NCI-H1417 treated with DMSO at 0.1 percent for 48 hours (cell line): ENCODE measurements around the gene SMIM1.
"Not testable (repeated sequence)": the region's sequence is repeated elsewhere in the genome, so short reads cannot be mapped to it uniquely, and the experiment has no call there.

Experiments
- DNase-seq: peaks from one replicate; lab custom pipeline; 2025; lab: John Stamatoyannopoulos, UW

Gene SMIM1

GRCh38 chr1:3736708-3737107 is 35.8 kb upstream of the SMIM1 start:
- no peak for DNase-seq

- no peak for DNase-seq
Measured at GRCh38 chr1:3738943-3739342, 33.6 kb upstream of the SMIM1 start.

GRCh38 chr1:3740042-3740441 is 32.5 kb upstream of the SMIM1 start:
- DNase-seq, result no peak

GRCh38 chr1:3740752-3741151 is 31.8 kb upstream of the SMIM1 start:
- no peak for DNase-seq

GRCh38 chr1:3741566-3742438 is 30.7 kb upstream of the SMIM1 start:
- DNase-seq, result no peak

- DNase-seq, result no peak
Measured at GRCh38 chr1:3742439-3743298, 29.9 kb upstream of the SMIM1 start.

GRCh38 chr1:3743421-3743820 is 29.1 kb upstream of the SMIM1 start:
- no peak for DNase-seq

GRCh38 chr1:3743826-3744225 is 28.7 kb upstream of the SMIM1 start:
- DNase-seq, result no peak

- no peak for DNase-seq
Measured at GRCh38 chr1:3744646-3745045, 27.9 kb upstream of the SMIM1 start.

- no peak for DNase-seq
Measured at GRCh38 chr1:3745071-3745470, 27.5 kb upstream of the SMIM1 start.

- no peak for DNase-seq
Measured at GRCh38 chr1:3745590-3746381, 26.8 kb upstream of the SMIM1 start.

- DNase-seq, result no peak
Measured at GRCh38 chr1:3746389-3746829, 26.1 kb upstream of the SMIM1 start.

GRCh38 chr1:3746830-3747521 is 25.6 kb upstream of the SMIM1 start:
- peak; percentile 8 for DNase-seq

GRCh38 chr1:3747522-3747848 is 25.1 kb upstream of the SMIM1 start:
- DNase-seq, result no peak

- no peak for DNase-seq
Measured at GRCh38 chr1:3747903-3748302, 24.6 kb upstream of the SMIM1 start.

- DNase-seq, result not testable (repeated sequence)
Measured at GRCh38 chr1:3748316-3748900, 24.1 kb upstream of the SMIM1 start.

GRCh38 chr1:3749512-3749911 is 23.0 kb upstream of the SMIM1 start:
- DNase-seq, result no peak

GRCh38 chr1:3750741-3751140 is 21.8 kb upstream of the SMIM1 start:
- DNase-seq, result no peak

GRCh38 chr1:3752400-3752945 is 20.1 kb upstream of the SMIM1 start, which contains the start of gene CCDC27:
Gene CCDC27, plus strand, starts transcription at chr1:3752450. Its CDS starts 32 bp downstream, at chr1:3752482.
- DNase-seq, result no peak

- no peak for DNase-seq
Measured at GRCh38 chr1:3753656-3754454, 18.7 kb upstream of the SMIM1 start.
